SK-N-SH treated with all-trans-retinoic acid at 6 μM for 48 hours (cell line): ENCODE measurements around the gene TXNDC16.

ENCODE experiments used
- CREB5 ChIP-seq: fragments of 250-450 bp; sonication (Bioruptor Pico); IDR thresholded peaks from 2 replicates; pipeline ENCODE4 v1.5.1; 2020; ENCODE audit warnings: low read depth, mild to moderate bottlenecking, moderate library complexity
- PATZ1 ChIP-seq: fragments of 250-450 bp; sonication (Bioruptor Pico); IDR thresholded peaks from 2 replicates; pipeline ENCODE4 v1.8.0; 2020; ENCODE audit warnings: mild to moderate bottlenecking, moderate library complexity, borderline replicate concordance
- RARB ChIP-seq: fragments of 250-450 bp; sonication (Bioruptor Pico); IDR thresholded peaks from 2 replicates; pipeline ENCODE4 v1.8.0; 2021; ENCODE audit warnings: mild to moderate bottlenecking, moderate library complexity
- ZFP30 ChIP-seq: fragments of 450-650 bp; formaldehyde crosslinking; IDR thresholded peaks from 2 replicates; pipeline ENCODE4 v1.5.0; 2022; ENCODE audit warnings: mild to moderate bottlenecking, moderate library complexity

- no peak for TF ChIP-seq CREB5
- TF ChIP-seq RARB (CRISPR knock-in tag), result no peak
- no peak for TF ChIP-seq PATZ1 (CRISPR knock-in tag)
- TF ChIP-seq ZFP30, result no peak
These were observed 149.3 kb downstream of the TXNDC16 start for GRCh38 chr14:52402812-52403526.
